SJCRH30 (cell line): ENCODE data around the gene MYRIP. TPM values are rescaled to one million over a fixed set of nuclear protein-coding genes. Genes with fewer than 3 reads are reported as not detected.
"Not testable (repeated sequence)": the region's sequence is repeated elsewhere in the genome, so short reads cannot be mapped to it uniquely, and the experiment has no call there.

Experiments
- DNase-seq, 2 experiments: peaks; one replicate each; pipeline ENCODE4 v3.0.0-alpha.2; 2015 to 2020
- H3K27ac ChIP-seq: fragments of 250-450 bp; sonication (Bioruptor Pico); 2 replicates; pipeline ENCODE4 v1.5.1; 2020; ENCODE audit warnings: mild to moderate bottlenecking, moderate library complexity
- H3K27me3 ChIP-seq: fragments of 250-450 bp; sonication (Bioruptor Pico); 2 replicates; pipeline ENCODE4 v1.5.1; 2020; ENCODE audit warnings: mild to moderate bottlenecking, moderate library complexity
- H3K36me3 ChIP-seq: fragments of 250-450 bp; sonication (Bioruptor Pico); 2 replicates; pipeline ENCODE4 v1.5.1; 2020; ENCODE audit warnings: mild to moderate bottlenecking, moderate library complexity
- H3K4me1 ChIP-seq: fragments of 250-450 bp; sonication (Bioruptor Pico); 2 replicates; pipeline ENCODE4 v1.5.1; 2020; ENCODE audit warnings: mild to moderate bottlenecking, moderate library complexity
- H3K4me3 ChIP-seq: fragments of 250-450 bp; sonication (Bioruptor Pico); 2 replicates; pipeline ENCODE4 v1.5.1; 2020; ENCODE audit warnings: mild to moderate bottlenecking, moderate library complexity
- H3K9me3 ChIP-seq: fragments of 250-450 bp; sonication (Bioruptor Pico); replicated peaks from 2 replicates; pipeline ENCODE4 v1.5.1; 2020; ENCODE audit warnings: mild to moderate bottlenecking, moderate library complexity
- total RNA-seq: library from RNA; depleted of rRNA; stranded (reverse); fragments of >200 nt; shearing (Covaris generic); gene quantifications from 2 replicates; pipeline ENCODE4 v1.2.3, GENCODE V29; 2014

The MYRIP gene
- total RNA-seq, 1 experiment from 2014 or later: not detected

DNA sequence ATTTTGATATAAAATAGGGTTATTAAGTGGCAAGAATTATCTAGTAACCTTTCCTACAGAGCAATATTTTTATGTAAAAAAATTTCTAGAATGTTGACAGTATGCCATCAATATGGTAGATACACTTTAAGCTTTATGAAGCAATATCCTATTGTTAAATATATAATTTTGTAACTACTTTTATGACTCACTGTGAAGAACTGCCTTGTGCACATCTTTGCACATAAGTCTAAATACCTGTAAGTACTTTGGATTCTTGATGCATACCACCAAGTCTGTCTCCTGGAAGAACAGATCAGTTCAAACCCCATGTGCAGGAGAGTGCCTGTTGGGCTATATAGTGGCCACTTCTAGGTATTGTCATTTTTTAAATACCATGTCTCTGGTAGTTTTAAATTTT is 294.4 kb downstream of the MYRIP start:
- Histone ChIP-seq H3K9me3 (no peaks in the 10 kb centered on the region), H3K27ac (no peak overlapping the region), H3K4me1 (no peaks in the 10 kb centered on the region), H3K27me3 (no peaks in the 10 kb centered on the region), H3K36me3 (no peaks in the 10 kb centered on the region), H3K4me3 (no peak overlapping the region)
- DNase-seq: no peak

GRCh38 chr3:40104441-40104840 is 295.0 kb downstream of the MYRIP start:
- no peaks in the 10 kb centered on the region for H3K9me3 ChIP-seq
- no peak overlapping the region for H3K27ac ChIP-seq
- no peaks in the 10 kb centered on the region for H3K4me1 ChIP-seq
- no peaks in the 10 kb centered on the region for H3K27me3 ChIP-seq
- H3K4me3 ChIP-seq: no peak overlapping the region
- H3K36me3 ChIP-seq: no peaks in the 10 kb centered on the region
- no peak for DNase-seq

DNA sequence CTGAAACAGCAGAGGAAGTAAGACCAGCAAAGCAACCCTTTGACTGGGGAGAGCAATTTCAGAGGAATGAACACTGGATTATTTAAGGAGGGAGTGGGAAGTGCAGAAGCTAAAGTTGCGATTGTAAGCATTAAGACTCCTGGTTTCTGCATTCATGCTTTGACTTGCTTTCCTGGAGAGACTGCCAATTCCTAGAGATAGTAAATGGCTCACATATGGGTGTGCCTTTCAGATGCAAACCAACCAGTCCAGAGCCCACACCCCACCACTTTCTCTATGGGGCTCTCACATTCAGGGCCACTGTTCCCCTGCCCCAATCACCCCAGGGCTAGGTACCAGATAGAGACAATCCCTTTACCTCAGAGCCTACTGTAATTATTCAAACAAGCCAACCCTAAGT is 299.2 kb downstream of the MYRIP start:
- Histone ChIP-seq H3K27ac (no peak overlapping the region), H3K4me1 (no peaks in the 10 kb centered on the region), H3K4me3 (no peak overlapping the region), H3K27me3 (no peaks in the 10 kb centered on the region), H3K36me3 (no peaks in the 10 kb centered on the region), H3K9me3 (no peaks in the 10 kb centered on the region)
- no peak for DNase-seq

DNA sequence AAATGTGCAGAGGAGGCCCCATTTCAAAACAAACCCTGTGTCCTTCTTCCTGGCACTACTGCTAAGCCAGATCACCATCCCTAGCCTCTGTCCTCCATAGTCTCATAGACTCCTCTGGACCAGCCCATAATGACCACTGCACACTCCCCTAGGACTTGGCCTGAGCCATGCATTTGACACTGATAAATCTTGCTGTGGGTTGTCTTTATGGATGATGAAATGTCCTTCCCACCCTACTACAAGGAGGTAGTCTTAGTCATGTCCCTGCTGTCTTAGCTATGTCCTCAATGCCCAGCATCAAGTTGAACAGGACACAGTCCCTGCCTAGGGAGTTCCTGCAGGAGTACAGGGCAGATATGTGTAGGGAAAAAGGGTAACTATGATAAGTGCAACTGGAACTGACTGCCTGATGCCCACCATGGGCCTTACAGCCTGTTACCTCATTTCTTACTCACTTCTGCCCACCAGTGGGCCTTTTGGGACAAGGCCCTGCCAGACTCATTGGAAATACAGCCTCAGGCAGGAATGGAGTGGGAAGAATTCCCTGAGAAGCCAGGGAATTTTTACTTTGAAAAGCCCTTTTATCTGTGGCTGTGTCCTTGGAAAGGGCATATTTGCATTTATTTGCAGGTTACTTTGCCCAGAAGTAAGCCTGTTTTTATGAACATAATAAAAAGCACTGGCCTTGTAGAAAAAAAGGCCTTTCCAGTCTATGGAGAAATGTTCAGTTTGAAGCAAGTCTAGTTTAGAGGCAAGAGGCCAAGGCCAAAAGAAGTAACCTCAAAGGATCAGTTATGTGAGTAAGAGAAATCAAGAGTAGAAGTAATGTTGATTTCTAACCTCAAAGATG is 300.5 kb downstream of the MYRIP start:
- no peaks in the 10 kb centered on the region for H3K9me3 ChIP-seq
- no peaks in the 10 kb centered on the region for H3K36me3 ChIP-seq
- no peaks in the 10 kb centered on the region for H3K27me3 ChIP-seq
- H3K4me1 ChIP-seq: no peaks in the 10 kb centered on the region
- no peak overlapping the region for H3K4me3 ChIP-seq
- no peak for DNase-seq
- no peak overlapping the region for H3K27ac ChIP-seq

GRCh38 chr3:40116478-40117177 is 307.2 kb downstream of the MYRIP start:
- Histone ChIP-seq H3K4me1 (no peaks in the 10 kb centered on the region), H3K27ac (no peak overlapping the region), H3K9me3 (no peaks in the 10 kb centered on the region), H3K36me3 (no peaks in the 10 kb centered on the region), H3K27me3 (no peaks in the 10 kb centered on the region), H3K4me3 (no peak overlapping the region)
- no peak for DNase-seq

GRCh38 chr3:40118091-40118490 is 308.7 kb downstream of the MYRIP start:
- Histone ChIP-seq H3K36me3 (no peaks in the 10 kb centered on the region), H3K27ac (no peak overlapping the region), H3K4me3 (no peak overlapping the region), H3K9me3 (no peaks in the 10 kb centered on the region), H3K4me1 (no peaks in the 10 kb centered on the region), H3K27me3 (no peaks in the 10 kb centered on the region)
- DNase-seq: no peak

GRCh38 chr3:40120067-40120692 is 310.8 kb downstream of the MYRIP start:
- Histone ChIP-seq H3K9me3 (no peaks in the 10 kb centered on the region), H3K27me3 (no peaks in the 10 kb centered on the region), H3K4me3 (no peak overlapping the region), H3K36me3 (no peaks in the 10 kb centered on the region), H3K4me1 (no peaks in the 10 kb centered on the region), H3K27ac (no peak overlapping the region)
- no peak for DNase-seq

GRCh38 chr3:40120806-40121205 is 311.4 kb downstream of the MYRIP start:
- H3K36me3 ChIP-seq: no peaks in the 10 kb centered on the region
- DNase-seq: peak in 1 of 2 experiments; percentile 4
- H3K4me3 ChIP-seq: no peak overlapping the region
- no peaks in the 10 kb centered on the region for H3K9me3 ChIP-seq
- H3K27me3 ChIP-seq: no peaks in the 10 kb centered on the region
- no peak overlapping the region for H3K27ac ChIP-seq
- H3K4me1 ChIP-seq: no peaks in the 10 kb centered on the region

GRCh38 chr3:40124918-40125317 is 315.5 kb downstream of the MYRIP start:
- no peaks in the 10 kb centered on the region for H3K36me3 ChIP-seq
- H3K4me1 ChIP-seq: no peaks in the 10 kb centered on the region
- no peaks in the 10 kb centered on the region for H3K9me3 ChIP-seq
- no peak overlapping the region for H3K4me3 ChIP-seq
- no peak overlapping the region for H3K27ac ChIP-seq
- no peaks in the 10 kb centered on the region for H3K27me3 ChIP-seq
- no peak for DNase-seq

GRCh38 chr3:40128166-40128565 is 318.8 kb downstream of the MYRIP start:
- no peak for DNase-seq
- Histone ChIP-seq H3K27ac (no peak overlapping the region), H3K4me3 (no peak overlapping the region), H3K36me3 (no peaks in the 10 kb centered on the region), H3K27me3 (no peaks in the 10 kb centered on the region), H3K9me3 (no peaks in the 10 kb centered on the region), H3K4me1 (no peaks in the 10 kb centered on the region)

DNA sequence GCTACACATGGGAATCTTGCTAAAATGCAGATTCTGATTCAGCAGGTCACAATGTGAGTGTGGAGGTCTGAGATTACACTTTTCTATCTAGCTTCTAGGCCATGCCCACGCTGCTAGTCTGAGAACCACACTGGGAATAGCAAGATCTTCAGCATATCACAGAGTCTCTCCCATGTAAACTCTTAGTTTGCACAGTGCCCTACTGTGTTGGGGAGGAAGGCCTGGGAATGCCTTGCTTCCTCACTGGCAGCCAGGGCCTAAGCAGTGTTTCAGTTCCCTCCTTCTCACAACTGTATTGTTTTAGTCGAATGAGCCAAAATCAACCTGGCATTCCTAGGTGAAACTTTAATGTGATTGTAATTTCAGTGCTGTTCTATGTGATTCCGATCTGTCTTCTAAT is 320.1 kb downstream of the MYRIP start:
- no peak overlapping the region for H3K27ac ChIP-seq
- H3K9me3 ChIP-seq: no peaks in the 10 kb centered on the region
- no peak overlapping the region for H3K4me3 ChIP-seq
- H3K36me3 ChIP-seq: no peaks in the 10 kb centered on the region
- DNase-seq: no peak
- no peaks in the 10 kb centered on the region for H3K4me1 ChIP-seq
- H3K27me3 ChIP-seq: no peaks in the 10 kb centered on the region

GRCh38 chr3:40129981-40130380 is 320.6 kb downstream of the MYRIP start:
- no peak overlapping the region for H3K4me3 ChIP-seq
- no peaks in the 10 kb centered on the region for H3K4me1 ChIP-seq
- H3K27me3 ChIP-seq: no peaks in the 10 kb centered on the region
- no peak for DNase-seq
- H3K9me3 ChIP-seq: no peaks in the 10 kb centered on the region
- no peak overlapping the region for H3K27ac ChIP-seq
- H3K36me3 ChIP-seq: no peaks in the 10 kb centered on the region

- H3K9me3 ChIP-seq: no peaks in the 10 kb centered on the region
- no peaks in the 10 kb centered on the region for H3K36me3 ChIP-seq
- DNase-seq: no peak
- no peak overlapping the region for H3K4me3 ChIP-seq
- no peaks in the 10 kb centered on the region for H3K4me1 ChIP-seq
- H3K27me3 ChIP-seq: no peaks in the 10 kb centered on the region
- no peak overlapping the region for H3K27ac ChIP-seq
These were observed 321.3 kb downstream of the MYRIP start for GRCh38 chr3:40130721-40131120.

DNA sequence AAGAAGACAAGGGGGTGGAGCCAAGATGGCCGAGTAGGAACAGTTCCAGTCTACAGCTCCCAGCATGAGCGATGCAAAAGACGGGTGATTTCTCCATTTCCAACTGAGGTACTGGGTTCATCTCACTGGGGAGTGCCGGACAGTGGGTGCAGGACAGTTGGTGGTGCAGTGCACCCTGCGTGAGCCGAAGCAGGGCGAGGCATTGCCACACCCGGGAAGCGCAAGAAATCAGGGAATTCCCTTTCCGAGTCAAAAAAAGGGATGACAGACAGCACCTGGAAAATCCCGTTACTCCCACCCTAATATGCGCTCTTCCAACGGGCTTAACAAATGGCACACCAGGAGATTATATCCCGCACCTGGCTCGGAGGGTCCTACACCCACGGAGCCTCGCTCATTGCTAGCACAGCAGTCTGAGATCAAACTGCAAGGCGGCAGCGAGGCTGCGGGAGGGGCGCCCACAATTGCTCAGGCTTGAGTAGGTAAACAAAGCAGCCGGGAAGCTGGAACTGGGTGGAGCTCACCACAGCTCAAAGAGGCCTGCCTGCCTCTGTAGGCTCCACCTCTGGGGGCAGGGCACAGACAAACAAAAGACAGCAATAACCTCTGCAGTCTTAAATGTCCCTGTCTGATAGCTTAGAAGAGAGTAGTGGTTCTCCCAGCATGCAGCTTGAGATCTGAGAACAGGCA is 324.6 kb downstream of the MYRIP start:
- H3K27ac ChIP-seq, H3K36me3 ChIP-seq, H3K9me3 ChIP-seq, DNase-seq, H3K4me3 ChIP-seq, H3K4me1 ChIP-seq, H3K27me3 ChIP-seq: not testable (repeated sequence)
